Muscle of leg (tissue), 16 donors: Measurements from ENCODE around the gene MLPH. TPM values are rescaled to one million over a fixed set of nuclear protein-coding genes. Genes with fewer than 3 reads are reported as not detected.

ENCODE experiments used
- DNase-seq: peaks from one replicate; pipeline ENCODE4 v3.0.0; 2013
- H3K27ac ChIP-seq: one replicate; pipeline ENCODE4 v1.5.1; 2013; ENCODE audit warnings: mild to moderate bottlenecking, low read length, control low read depth
- H3K27me3 ChIP-seq: one replicate; pipeline ENCODE4 v1.6.1; 2013; ENCODE audit warnings: low read length; ENCODE audit not compliant: control insufficient read depth, insufficient read depth
- H3K36me3 ChIP-seq: one replicate; pipeline ENCODE4 v1.6.1; 2013; ENCODE audit warnings: low read length; ENCODE audit not compliant: control insufficient read depth, insufficient read depth
- H3K4me1 ChIP-seq: one replicate; pipeline ENCODE4 v1.6.1; 2013; ENCODE audit warnings: low read length; ENCODE audit not compliant: control insufficient read depth, insufficient read depth
- H3K4me3 ChIP-seq: one replicate; pipeline ENCODE4 v1.5.1; 2013; ENCODE audit warnings: low read length, control low read depth
- H3K9me3 ChIP-seq: replicated peaks from 2 replicates; pipeline ENCODE4 v1.6.1; 2013; ENCODE audit warnings: low read depth, low read length; ENCODE audit not compliant: control insufficient read depth
- WGBS: methylation state at CpG from one replicate; pipeline ENCODE4 v1.1.5; 2013; ENCODE audit warnings: missing lambda C conversion rate; ENCODE audit not compliant: insufficient coverage; 5-methylcytosine and 5-hydroxymethylcytosine counted together
- long read RNA-seq, 11 donors: transcript quantifications; one replicate each; lab custom pipeline, GENCODE V29; 2026
- polyA plus RNA-seq, 8 donors: library from polyadenylated mRNA; unstranded; fragments of 120-200 nt; gene quantifications; one replicate each; pipeline versions ENCODE4 v1.2.1 to v1.2.3, GENCODE V29; 2013; ENCODE audit warnings: inconsistent platforms in 1 of 8, low replicate concordance in 1 of 8; ENCODE audit not compliant: insufficient read length in 8 of 8, insufficient read depth in 1 of 8
- total RNA-seq: library from RNA; stranded (reverse); fragments of 120-200 nt; gene quantifications from one replicate; pipeline ENCODE4 v1.2.4, GENCODE V29; 2013

MLPH gene, protein sequence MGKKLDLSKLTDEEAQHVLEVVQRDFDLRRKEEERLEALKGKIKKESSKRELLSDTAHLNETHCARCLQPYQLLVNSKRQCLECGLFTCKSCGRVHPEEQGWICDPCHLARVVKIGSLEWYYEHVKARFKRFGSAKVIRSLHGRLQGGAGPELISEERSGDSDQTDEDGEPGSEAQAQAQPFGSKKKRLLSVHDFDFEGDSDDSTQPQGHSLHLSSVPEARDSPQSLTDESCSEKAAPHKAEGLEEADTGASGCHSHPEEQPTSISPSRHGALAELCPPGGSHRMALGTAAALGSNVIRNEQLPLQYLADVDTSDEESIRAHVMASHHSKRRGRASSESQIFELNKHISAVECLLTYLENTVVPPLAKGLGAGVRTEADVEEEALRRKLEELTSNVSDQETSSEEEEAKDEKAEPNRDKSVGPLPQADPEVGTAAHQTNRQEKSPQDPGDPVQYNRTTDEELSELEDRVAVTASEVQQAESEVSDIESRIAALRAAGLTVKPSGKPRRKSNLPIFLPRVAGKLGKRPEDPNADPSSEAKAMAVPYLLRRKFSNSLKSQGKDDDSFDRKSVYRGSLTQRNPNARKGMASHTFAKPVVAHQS
- total RNA-seq (0.22 TPM), polyA plus RNA-seq (1 to 10 TPM in 4 of 8 donors, under 1 TPM in 4; 0.39 to 4.5 (median 1.0) TPM)
- long read RNA-seq, donor 1 = 0 reads
- long read RNA-seq, donor 2, partial matches to known transcripts = 0 of 1 reads
- long read RNA-seq, donor 2, other reads (novel, unspliced or antisense) = 0 of 1 reads
- long read RNA-seq, donor 3 = 0 reads
- long read RNA-seq, donor 4 = 0 reads
- long read RNA-seq, donor 5 = 0 reads
- long read RNA-seq, donor 6 = 0 reads
- long read RNA-seq, donor 7 = 0 reads
- long read RNA-seq, donor 8 = 0 reads
- long read RNA-seq, donor 9 = 0 reads
- long read RNA-seq, donor 10 = 0 reads
- long read RNA-seq, donor 11 = 0 reads

DNA sequence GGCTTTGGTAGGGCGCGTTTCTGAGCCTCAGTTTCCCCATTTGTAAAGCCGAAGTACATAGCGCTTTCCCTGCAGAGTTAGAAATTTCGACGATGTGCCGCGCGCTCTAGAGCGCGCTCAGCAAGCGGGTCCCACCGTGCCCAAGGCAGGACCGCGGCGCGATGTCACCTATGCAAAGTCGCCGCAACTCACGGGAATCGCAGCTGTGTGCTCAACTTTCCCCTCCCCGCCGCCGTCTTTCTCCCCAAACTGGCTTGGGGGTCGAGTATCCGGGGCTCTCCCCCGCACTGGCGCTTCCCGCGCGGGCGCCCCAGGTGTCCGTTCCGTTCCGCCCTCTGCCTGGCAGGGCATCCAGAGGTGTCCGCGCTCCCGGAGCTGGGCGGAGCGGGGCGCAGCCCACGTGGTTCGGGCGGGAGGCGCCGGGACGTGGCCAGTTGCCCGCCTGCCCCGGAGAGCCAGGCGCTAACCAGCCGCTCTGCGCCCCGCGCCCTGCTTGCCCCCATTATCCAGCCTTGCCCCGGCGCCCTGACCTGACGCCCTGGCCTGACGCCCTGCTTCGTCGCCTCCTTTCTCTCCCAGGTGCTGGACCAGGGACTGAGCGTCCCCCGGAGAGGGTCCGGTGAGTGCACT lies at the start of gene MLPH:
Gene MLPH, plus strand, starts transcription at position 433 of the 630 bp plus-strand sequence. CDS start 6,176 bp downstream, outside the sequence.
- Histone ChIP-seq H3K4me1 (peaks cover 22% of the 10 kb centered on the region), H3K36me3 (no peaks in the 10 kb centered on the region), H3K4me3 (no peak within 1 kb of the TSS), H3K9me3 (peaks cover 13% of the 10 kb centered on the region), H3K27ac (no peak within 1 kb of the TSS), H3K27me3 (peaks cover 54% of the 10 kb centered on the region)
- no peak for DNase-seq
- 1% methylated on average over 57 of the region's 63 CpGs for WGBS

DNA sequence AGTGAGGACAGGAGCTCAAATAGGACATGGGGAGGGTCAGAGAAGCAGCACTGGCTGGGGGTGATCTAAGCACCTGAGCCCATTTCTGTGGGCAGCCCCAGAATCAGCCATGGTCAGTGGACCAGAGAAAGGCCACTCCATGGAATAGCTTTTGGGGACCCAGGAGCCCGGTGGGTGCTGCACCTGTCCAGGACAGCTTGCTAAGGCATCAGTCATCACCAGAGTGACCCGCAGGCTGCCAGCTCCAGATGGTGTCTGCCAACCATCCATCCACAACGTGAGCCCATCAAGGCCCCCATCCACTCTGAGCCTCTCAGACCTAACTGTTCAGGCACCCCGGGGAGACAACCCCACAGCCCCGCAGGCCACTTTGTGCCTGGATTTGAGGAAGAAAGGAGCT lies 49.5 kb upstream of the MLPH start:
- H3K9me3 ChIP-seq = no peaks in the 10 kb centered on the region
- no peak for DNase-seq
- H3K4me3 ChIP-seq = no peak overlapping the region
- H3K27ac ChIP-seq = no peak overlapping the region
- 100% methylated on average over 2 of the region's 5 CpGs for WGBS
- no peaks in the 10 kb centered on the region for H3K36me3 ChIP-seq
- peaks cover 34% of the 10 kb centered on the region for H3K4me1 ChIP-seq
- peaks cover 2% of the 10 kb centered on the region for H3K27me3 ChIP-seq

DNA sequence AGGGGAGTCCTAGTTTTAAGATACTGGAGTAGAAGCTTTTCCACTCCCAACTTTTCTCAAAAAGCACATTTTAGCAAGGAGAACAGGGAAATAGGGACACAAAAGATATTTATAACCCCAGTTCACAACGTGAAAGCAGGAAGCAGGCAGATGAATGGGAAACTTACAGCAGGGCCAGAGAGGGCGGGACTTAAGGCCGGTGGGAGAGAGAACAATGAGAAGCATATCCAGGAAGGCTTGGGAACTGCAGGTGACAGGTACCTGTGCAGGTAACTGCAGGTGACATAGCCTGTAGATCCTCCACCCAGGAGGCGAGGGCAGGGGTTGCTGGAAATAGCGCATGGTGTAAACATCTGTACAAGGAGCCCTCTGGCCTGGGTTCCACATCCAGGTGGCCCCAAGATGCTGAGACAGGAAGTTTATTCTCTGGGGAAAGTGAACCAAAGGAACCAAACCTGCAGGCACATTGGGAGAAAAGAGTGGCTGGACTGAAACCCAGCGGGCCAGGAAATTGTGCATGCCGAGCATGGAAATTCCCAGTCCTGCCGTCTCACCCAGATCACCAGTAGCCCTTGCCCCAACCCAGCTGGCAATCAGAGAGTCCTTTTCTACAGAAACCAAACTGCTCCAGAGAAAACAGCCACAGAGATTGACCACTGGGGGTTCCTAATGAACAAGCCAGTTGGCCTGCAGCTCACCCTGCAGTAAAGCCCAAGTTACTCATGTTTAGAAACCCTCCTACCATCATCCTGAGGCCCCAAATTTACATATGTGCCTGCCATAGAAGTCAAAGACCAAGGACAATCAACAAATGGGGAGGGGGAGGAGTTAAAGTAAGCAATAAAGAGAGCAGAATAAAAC lies 48.7 kb upstream of the MLPH start:
- Histone ChIP-seq H3K36me3 (no peaks in the 10 kb centered on the region), H3K27me3 (peaks cover 2% of the 10 kb centered on the region), H3K9me3 (no peaks in the 10 kb centered on the region), H3K4me3 (no peak overlapping the region), H3K4me1 (peaks cover 30% of the 10 kb centered on the region), H3K27ac (no peak overlapping the region)
- WGBS = 51% methylated on average over 8 of the region's 8 CpGs
- DNase-seq = peak; percentile 67

DNA sequence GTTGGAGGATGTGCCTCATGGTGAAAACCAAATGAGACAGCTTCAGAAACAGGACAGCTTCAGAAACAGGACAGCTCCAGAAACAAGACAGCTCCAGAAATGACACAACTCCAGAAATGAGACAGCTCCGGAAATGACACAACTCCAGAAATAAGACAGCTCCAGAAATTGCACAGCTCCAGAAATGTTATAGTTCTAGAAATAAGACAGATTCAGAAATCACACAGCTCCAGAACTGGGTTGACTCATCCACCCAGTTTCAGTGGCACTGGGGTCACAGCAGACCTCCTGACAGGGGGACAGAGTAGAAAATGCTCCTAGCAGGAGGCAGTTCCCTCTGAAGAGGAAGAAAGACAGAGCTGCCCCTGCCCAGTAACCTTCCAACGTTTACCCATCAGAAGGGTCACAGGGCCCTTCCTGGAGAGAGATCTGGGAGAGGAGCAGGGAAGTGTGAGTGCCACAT lies 46.2 kb upstream of the MLPH start:
- Histone ChIP-seq H3K4me3 (no peak overlapping the region), H3K9me3 (no peaks in the 10 kb centered on the region), H3K27me3 (peaks cover 2% of the 10 kb centered on the region), H3K4me1 (peaks cover 17% of the 10 kb centered on the region), H3K27ac (no peak overlapping the region), H3K36me3 (no peaks in the 10 kb centered on the region)
- DNase-seq = no peak
- WGBS = no CpG with 5 or more reads among the region's 2 CpGs

DNA sequence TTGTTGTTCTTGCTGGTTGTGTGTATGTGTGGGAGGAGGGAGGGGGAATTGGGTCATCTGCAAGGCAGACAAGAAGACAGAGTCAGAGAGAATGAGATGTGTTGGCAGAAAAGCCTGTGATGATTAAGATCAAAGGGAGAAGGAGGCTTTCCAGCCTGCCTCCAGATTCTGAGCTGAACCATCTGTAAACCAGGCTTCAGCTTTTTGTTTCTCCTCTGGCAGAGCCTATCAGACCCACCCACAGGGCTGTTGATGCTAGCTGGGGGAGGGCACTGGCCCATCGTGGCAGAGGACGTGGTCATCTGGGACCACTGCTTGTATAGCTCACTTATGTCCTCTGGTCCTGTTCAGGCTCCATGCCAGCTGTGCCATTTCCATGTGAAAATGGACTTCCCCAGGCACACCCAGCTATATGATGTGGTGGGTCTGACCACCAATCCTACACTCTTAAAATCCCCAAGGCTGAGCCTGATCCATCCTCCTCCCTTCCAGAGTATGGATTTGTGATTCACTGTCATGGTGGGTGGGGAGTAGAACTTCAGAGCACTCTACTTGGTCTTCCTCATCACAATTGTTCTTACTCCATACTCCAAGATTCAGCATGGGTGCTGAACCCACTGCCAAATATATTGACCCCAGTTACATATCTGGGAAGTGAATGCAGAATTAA lies 45.3 kb upstream of the MLPH start:
- H3K27me3 ChIP-seq = peaks cover 2% of the 10 kb centered on the region
- H3K36me3 ChIP-seq = no peaks in the 10 kb centered on the region
- WGBS = 0% methylated on average over 1 of the region's 2 CpGs
- H3K9me3 ChIP-seq = no peaks in the 10 kb centered on the region
- H3K4me3 ChIP-seq = no peak overlapping the region
- peak; percentile 50 for DNase-seq
- H3K4me1 ChIP-seq = peaks cover 10% of the 10 kb centered on the region
- H3K27ac ChIP-seq = no peak overlapping the region

DNA sequence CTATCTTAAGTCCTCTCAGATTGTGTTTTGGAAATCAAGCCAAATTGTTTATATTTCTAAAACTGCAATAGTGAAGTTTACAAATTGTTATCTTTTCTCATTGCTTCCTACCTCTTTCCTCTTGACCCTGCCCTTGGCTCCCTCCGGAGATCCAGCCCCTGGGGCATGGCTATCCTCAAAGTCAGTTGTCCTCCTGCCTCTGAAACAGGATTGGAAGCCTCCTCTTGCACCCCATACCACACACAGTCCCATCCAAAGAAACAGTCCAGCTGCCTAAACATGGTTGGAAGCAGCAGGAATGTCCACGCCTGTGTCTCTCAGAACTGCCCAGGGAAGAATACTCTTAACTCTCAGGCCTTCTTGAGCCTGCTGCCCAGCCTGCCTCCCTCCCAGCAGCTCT lies 43.0 kb upstream of the MLPH start:
- Histone ChIP-seq H3K9me3 (no peaks in the 10 kb centered on the region), H3K27me3 (peaks cover 2% of the 10 kb centered on the region), H3K27ac (no peak overlapping the region), H3K4me3 (no peak overlapping the region), H3K36me3 (no peaks in the 10 kb centered on the region), H3K4me1 (peaks cover 7% of the 10 kb centered on the region)
- DNase-seq = no peak
- WGBS = 56% methylated on average over 1 of the region's 2 CpGs

DNA sequence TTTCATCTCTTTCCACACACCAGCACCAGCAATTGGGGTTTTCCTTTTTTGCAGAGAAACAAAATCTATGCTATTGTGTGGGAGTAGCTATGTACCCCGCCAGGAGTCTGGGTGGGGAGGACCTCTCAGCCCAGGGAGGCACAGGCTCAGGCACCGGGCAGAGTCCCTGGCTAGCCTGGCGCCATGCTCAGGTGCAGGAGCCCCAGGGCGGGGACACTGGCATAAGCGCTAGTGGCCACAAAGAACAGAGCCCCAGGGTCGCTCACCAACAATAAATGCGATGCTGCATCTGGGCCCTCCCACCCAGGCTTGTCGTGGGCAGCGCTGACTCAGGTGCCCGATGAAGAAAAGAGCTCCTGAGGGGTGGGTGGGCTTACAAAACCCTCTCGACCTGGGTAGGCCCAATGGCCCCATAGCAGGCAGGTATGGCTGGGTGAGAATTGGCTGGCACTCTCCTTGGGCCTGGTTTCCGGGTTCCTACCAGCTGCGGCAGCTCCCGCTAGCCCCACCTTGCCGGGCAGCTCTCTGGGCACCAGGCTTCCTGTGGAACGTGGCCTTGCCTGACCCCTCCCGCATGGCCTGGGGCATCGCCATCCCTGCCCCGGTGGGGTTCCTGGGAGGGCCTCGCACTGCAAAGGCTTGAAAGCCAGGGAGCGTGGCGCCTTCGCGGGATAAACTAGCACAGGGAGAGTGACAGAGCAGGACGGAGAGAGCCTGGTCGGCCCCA lies 41.3 kb upstream of the MLPH start:
- Histone ChIP-seq H3K4me1 (peaks cover 24% of the 10 kb centered on the region), H3K27me3 (peaks cover 2% of the 10 kb centered on the region), H3K27ac (no peak overlapping the region), H3K36me3 (no peaks in the 10 kb centered on the region), H3K4me3 (no peak overlapping the region), H3K9me3 (no peaks in the 10 kb centered on the region)
- 90% methylated on average over 20 of the region's 26 CpGs for WGBS
- DNase-seq = no peak

DNA sequence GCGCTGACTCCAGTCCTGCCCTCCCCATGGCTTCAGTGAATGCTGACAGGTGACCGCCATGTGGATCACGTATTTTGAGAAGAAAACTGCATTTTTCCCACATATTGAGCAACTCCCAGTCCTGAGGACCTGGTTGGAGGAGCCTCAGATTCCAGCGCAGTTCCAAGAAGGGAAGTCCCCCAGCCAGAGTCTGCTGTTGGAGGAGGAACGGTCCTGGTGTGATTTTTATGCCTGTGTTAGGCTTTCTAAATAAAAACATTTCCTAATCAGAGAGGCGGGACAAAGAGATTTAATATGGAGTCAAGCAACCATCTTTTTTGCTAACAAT lies 40.7 kb upstream of the MLPH start:
- Histone ChIP-seq H3K4me1 (peaks cover 28% of the 10 kb centered on the region), H3K36me3 (no peaks in the 10 kb centered on the region), H3K27me3 (peaks cover 2% of the 10 kb centered on the region), H3K4me3 (no peak overlapping the region), H3K27ac (no peak overlapping the region), H3K9me3 (no peaks in the 10 kb centered on the region)
- no CpG with 5 or more reads among the region's 6 CpGs for WGBS
- no peak for DNase-seq
